Cardiac septum (tissue), 1 donor: ENCODE measurements around the gene KCNJ1. TPM values are rescaled to one million over a fixed set of nuclear protein-coding genes. Genes with fewer than 3 reads are reported as not detected.

Experiments used
- DNase-seq: peaks from one replicate; pipeline ENCODE4 v3.0.0-alpha.2; 2020; ENCODE audit warnings: low spot score
- intact Hi-C: fragments of 100-400 bp; cut with DNase I; formaldehyde crosslinking; loops from one replicate; pipeline ENCODE4 v1.14.0; 2022
- total RNA-seq: library from RNA; stranded (reverse); fragmentation: NEBNext Ultra II Directional; extraction: Animal tissue kit (Norgen Biotek cat#: 25700); gene quantifications from one replicate; pipeline ENCODE4 v1.2.1, GENCODE V29; 2021
- donor health status: DM: no; HTN: no; CAD: no.

KCNJ1 gene
- total RNA-seq, 1 donor from 2014 or later, result not detected

- no peak for DNase-seq
These were observed 59.2 kb downstream of the KCNJ1 start for GRCh38 chr11:128807909-128808308.

GRCh38 chr11:128806506-128807261 lies 60.4 kb downstream of the KCNJ1 start:
- DNase-seq, result no peak
- intact Hi-C loops, result no loop called here

More at GRCh38 chr11:128807909-128808308, 59.2 kb downstream of the KCNJ1 start:
- intact Hi-C loops, result no loop called here

GRCh38 chr11:128804481-128804880 lies 62.6 kb downstream of the KCNJ1 start:
- intact Hi-C loops, result no loop called here
- DNase-seq, result no peak

- intact Hi-C loops, result no loop called here
- no peak for DNase-seq
These were observed 63.4 kb downstream of the KCNJ1 start for GRCh38 chr11:128803449-128804245.

- no peak for DNase-seq
- intact Hi-C loops, result no loop called here
These were observed 64.1 kb downstream of the KCNJ1 start for GRCh38 chr11:128803011-128803410.

GRCh38 chr11:128802358-128802981 lies 64.6 kb downstream of the KCNJ1 start:
- no peak for DNase-seq
- intact Hi-C loops, result no loop called here

GRCh38 chr11:128800871-128801417 lies 66.2 kb downstream of the KCNJ1 start:
- intact Hi-C loops, result no loop called here
- no peak for DNase-seq

- intact Hi-C loops, result no loop called here
- DNase-seq, result no peak
These were observed 70.8 kb downstream of the KCNJ1 start for GRCh38 chr11:128796270-128796669.

- DNase-seq, result no peak
- intact Hi-C loops, result no loop called here
These were observed 76.9 kb downstream of the KCNJ1 start for GRCh38 chr11:128790196-128790595.

GRCh38 chr11:128789497-128790150 lies 77.5 kb downstream of the KCNJ1 start:
- intact Hi-C loops, result loop anchor here (5.0 kb wide), 1 partner anchor 38 kb away; no protein-coding TSS in a partner anchor
- no peak for DNase-seq

Other genes with a start within 250 kb of the KCNJ1 start
- 18.9 TPM for gene FLI1, start 173.2 kb downstream of the KCNJ1 start, total RNA-seq
- gene KCNJ5, start 24.1 kb upstream of the KCNJ1 start, total RNA-seq, result 12.1 TPM
- not detected for gene TP53AIP1, start 75.6 kb upstream of the KCNJ1 start, total RNA-seq